Stomach (tissue), 9 donors: ENCODE results near the gene AOC1. TPM values are rescaled to one million over a fixed set of nuclear protein-coding genes. Genes with fewer than 3 reads are reported as not detected.

Experiments used
- DNase-seq, 2 donors: peaks; one replicate each; pipeline versions ENCODE4 v3.0.0 to v3.0.0-alpha.2; 2013 to 2019
- H3K27ac ChIP-seq, 5 donors: fragments of 200-600 bp in 4 of 5; sonication (generic) in 4 of 5; one replicate each; pipeline ENCODE4 v1.5.1; 2013 to 2019; ENCODE audit warnings: mild to moderate bottlenecking in 1 of 5, moderate library complexity in 1 of 5
- H3K27me3 ChIP-seq, 3 donors: fragments of 200-600 bp; sonication (generic); one replicate each; pipeline ENCODE4 v1.5.1; 2017 to 2019; ENCODE audit warnings: mixed run types in 1 of 3
- H3K36me3 ChIP-seq, 4 donors: fragments of 200-600 bp; sonication (generic); 1 replicate in 3 of 4; 2 replicates in 1 of 4; pipeline ENCODE4 v1.5.1; 2016 to 2019
- H3K4me1 ChIP-seq, 4 donors: fragments of 200-600 bp; sonication (generic); one replicate each; pipeline ENCODE4 v1.5.1; 2016 to 2019
- H3K4me3 ChIP-seq, 4 donors: fragments of 200-600 bp; sonication (generic) in 3 of 4; one replicate each; pipeline ENCODE4 v1.5.1; 2016 to 2019; ENCODE audit warnings: mild to moderate bottlenecking in 1 of 4
- H3K9me3 ChIP-seq, 4 donors: fragments of 200-600 bp; sonication (generic); one replicate each; pipeline ENCODE4 v1.5.1; 2016 to 2019
- EP300 ChIP-seq: sonication (generic); formaldehyde crosslinking; IDR thresholded peaks from one replicate; pipeline ENCODE4 v1.6.1; 2017; ENCODE audit warnings: antibody characterized with exemption
- POLR2A ChIP-seq, 4 donors: fragments of 450-650 bp; IDR thresholded peaks; one replicate each; pipeline ENCODE4 v1.6.1; 2016; ENCODE audit warnings: antibody characterized with exemption in 4 of 4, control low read depth in 2 of 4, mild to moderate bottlenecking in 1 of 4, moderate library complexity in 1 of 4
- POLR2AphosphoS5 ChIP-seq, 3 donors: sonication (generic); formaldehyde crosslinking; IDR thresholded peaks; one replicate each; pipeline ENCODE4 v1.6.1; 2016; ENCODE audit warnings: antibody characterized with exemption in 3 of 3
- WGBS, 5 donors: extraction: QIAGEN DNeasy Blood & Tissue Kit in 3 of 5; methylation state at CpG; one replicate each; pipeline versions ENCODE4 v1.1.5 to v1.1.7; 2013 to 2018; 5-methylcytosine and 5-hydroxymethylcytosine counted together
- intact Hi-C: fragments of 100-400 bp; cut with DNase I; formaldehyde crosslinking; loops from one replicate; pipeline ENCODE4 v1.15.1; 2023; ENCODE audit warnings: low total_unique reads
- polyA plus RNA-seq, 3 donors: library from polyadenylated mRNA; stranded (reverse); fragments of 200-250 nt; gene quantifications; one replicate each; pipeline ENCODE4 v1.2.3, GENCODE V29; 2013
- total RNA-seq, 5 donors: library from RNA; depleted of rRNA; stranded (reverse); fragments of >200 nt; gene quantifications; one replicate each; pipeline versions ENCODE4 v1.1.0 to v1.2.3, GENCODE V29; 2014 to 2016
- TF ChIP-seq, protein P1 (sequence below), 7 experiments: fragments of 450-650 bp in 4 of 7; fragments of 200-600 bp in 3 of 7; sonication (generic) in 3 of 7; IDR thresholded peaks; one replicate each; pipeline ENCODE4 v1.5.1; 2016 to 2019; ENCODE audit warnings: antibody characterized with exemption in 7 of 7, control low read depth in 2 of 7, mild to moderate bottlenecking in 1 of 7
- donor health status: healthy with polysubstance abuse.
- donor health status: Bipolar disorder and iron deficiency.
- donor health status: healthy.

The AOC1 gene
- total and polyA plus RNA-seq, 8 donors = 0.31 to 105 (median 1.0) TPM; not detected in 2

DNA sequence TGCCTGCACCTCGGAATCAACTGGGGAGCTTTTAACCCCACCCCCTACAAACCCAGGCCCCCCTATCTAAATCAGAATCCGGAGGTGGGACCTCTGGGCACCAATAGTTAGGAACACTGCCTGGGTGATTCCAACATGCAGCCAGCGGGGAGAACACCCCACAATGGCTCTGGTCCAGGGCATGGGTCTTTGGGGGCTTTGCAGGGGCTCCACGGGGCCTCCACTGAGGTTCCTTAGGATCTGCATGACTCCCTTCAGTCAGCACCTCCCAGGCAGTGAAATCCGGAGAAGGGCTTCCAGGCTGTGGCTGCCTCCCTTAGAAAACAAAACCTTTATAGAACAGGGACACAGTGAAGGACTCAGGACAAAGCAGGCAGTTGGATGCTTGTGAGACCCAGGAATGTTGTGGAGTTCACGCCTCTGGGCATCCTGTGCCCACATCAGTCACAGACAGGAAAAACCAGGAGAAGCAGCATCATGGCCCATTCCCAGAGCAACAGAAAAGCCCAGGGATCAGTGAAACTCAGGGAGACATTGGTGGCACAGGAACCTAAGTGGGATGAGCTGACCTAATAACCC, 16.5 kb upstream of the AOC1 start:
- H3K27ac ChIP-seq = no peak overlapping the region
- TF ChIP-seq POLR2AphosphoS5 (IDR thresholded peaks at IDR 0.05) = no peak
- TF ChIP-seq, protein P1, sequence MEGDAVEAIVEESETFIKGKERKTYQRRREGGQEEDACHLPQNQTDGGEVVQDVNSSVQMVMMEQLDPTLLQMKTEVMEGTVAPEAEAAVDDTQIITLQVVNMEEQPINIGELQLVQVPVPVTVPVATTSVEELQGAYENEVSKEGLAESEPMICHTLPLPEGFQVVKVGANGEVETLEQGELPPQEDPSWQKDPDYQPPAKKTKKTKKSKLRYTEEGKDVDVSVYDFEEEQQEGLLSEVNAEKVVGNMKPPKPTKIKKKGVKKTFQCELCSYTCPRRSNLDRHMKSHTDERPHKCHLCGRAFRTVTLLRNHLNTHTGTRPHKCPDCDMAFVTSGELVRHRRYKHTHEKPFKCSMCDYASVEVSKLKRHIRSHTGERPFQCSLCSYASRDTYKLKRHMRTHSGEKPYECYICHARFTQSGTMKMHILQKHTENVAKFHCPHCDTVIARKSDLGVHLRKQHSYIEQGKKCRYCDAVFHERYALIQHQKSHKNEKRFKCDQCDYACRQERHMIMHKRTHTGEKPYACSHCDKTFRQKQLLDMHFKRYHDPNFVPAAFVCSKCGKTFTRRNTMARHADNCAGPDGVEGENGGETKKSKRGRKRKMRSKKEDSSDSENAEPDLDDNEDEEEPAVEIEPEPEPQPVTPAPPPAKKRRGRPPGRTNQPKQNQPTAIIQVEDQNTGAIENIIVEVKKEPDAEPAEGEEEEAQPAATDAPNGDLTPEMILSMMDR (IDR thresholded peaks at IDR 0.05) = no peak
- TF ChIP-seq POLR2A (IDR thresholded peaks at IDR 0.05) = no peak
- H3K27me3 ChIP-seq = peaks cover 0 to 16% (median 0%) of the 10 kb centered on the region in 3 donors
- H3K4me3 ChIP-seq = no peak overlapping the region
- H3K4me1 ChIP-seq = no peaks in the 10 kb centered on the region
- H3K9me3 ChIP-seq = no peaks in the 10 kb centered on the region
- no peak for DNase-seq
- WGBS, 5 donors = 65 to 78% (median 77%) methylated on average over 6 of the region's 6 CpGs
- no peaks in the 10 kb centered on the region for H3K36me3 ChIP-seq
- intact Hi-C loops = no loop called here

DNA sequence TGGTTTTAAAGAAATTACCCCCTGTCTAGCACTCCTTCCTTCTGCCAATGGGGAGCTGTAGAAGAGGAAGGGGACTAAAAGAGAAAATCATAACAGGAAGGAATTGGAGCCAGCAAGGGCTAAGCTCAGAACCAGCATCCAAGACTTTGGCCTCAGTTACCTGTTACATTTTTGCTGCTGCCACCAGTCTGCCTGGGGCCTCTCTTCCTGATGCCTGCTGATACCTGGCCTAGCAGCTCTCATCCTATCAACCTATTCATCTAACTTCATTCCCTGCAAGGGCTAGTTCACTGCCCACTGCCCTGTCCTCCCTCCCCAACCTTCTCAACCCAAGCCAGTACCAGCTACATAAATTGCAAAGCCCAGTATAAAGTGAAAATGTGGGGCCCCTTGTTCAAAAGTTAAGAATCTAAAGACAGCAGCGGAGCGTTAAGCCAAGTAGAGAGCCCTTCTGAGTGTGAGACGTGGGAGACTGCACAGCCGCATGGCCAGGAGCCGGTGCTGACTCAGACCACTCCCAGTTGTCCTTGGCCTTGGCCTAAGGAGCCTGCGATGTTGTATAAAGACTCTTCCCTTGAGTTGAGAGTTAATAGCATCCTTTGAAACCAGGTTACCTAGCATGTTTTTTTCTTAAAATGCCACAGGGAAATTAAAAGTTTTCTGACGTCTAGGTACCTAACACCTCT, 13.2 kb upstream of the AOC1 start:
- 75 to 83% (median 80%) methylated on average over 7 of the region's 7 CpGs for WGBS, 5 donors
- Histone ChIP-seq H3K4me3 (no peak overlapping the region), H3K9me3 (no peaks in the 10 kb centered on the region), H3K4me1 (no peaks in the 10 kb centered on the region), H3K27ac (no peak overlapping the region), H3K36me3 (no peaks in the 10 kb centered on the region), H3K27me3 (peaks cover 0 to 10% (median 0%) of the 10 kb centered on the region in 3 donors)
- intact Hi-C loops = no loop called here
- TF ChIP-seq, protein P1 (IDR thresholded peaks at IDR 0.05) = no peak
- TF ChIP-seq POLR2A (IDR thresholded peaks at IDR 0.05) (no peak), EP300 (no peak), POLR2AphosphoS5 (IDR thresholded peaks at IDR 0.05) (no peak)
- DNase-seq = no peak

DNA sequence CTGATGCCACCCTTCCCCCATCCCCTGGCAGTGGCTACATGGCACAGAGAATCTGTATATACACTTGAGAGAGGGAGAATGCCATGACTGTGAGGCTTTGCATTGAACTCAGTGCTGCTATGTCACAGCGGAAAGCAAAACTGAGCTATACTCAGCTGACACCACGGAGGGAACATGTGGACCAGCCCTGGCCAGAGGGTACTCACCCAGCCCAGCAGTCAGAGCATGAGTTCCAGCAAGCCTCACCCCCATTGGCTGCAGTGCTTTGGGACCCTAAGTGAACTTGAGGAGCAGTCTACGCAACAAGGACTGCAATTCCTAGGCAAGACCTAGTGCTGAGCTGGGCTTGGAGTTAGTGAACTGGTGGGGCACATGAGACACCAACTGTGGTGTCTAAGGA, 10.3 kb upstream of the AOC1 start:
- H3K4me1 ChIP-seq = peaks cover 0 to 7% (median 3%) of the 10 kb centered on the region in 4 donors
- no peaks in the 10 kb centered on the region for H3K9me3 ChIP-seq
- H3K4me3 ChIP-seq = no peak overlapping the region
- no peak for DNase-seq
- intact Hi-C loops = no loop called here
- H3K27me3 ChIP-seq = no peaks in the 10 kb centered on the region
- 86 to 100% (median 92%) methylated on average over 2 to 3 of the region's 3 CpGs for WGBS, 5 donors
- H3K36me3 ChIP-seq = no peaks in the 10 kb centered on the region
- TF ChIP-seq POLR2AphosphoS5 (IDR thresholded peaks at IDR 0.05) (no peak), POLR2A (IDR thresholded peaks at IDR 0.05) (no peak), EP300 (no peak)
- TF ChIP-seq, protein P1 (IDR thresholded peaks at IDR 0.05) = no peak
- no peak overlapping the region for H3K27ac ChIP-seq

DNA sequence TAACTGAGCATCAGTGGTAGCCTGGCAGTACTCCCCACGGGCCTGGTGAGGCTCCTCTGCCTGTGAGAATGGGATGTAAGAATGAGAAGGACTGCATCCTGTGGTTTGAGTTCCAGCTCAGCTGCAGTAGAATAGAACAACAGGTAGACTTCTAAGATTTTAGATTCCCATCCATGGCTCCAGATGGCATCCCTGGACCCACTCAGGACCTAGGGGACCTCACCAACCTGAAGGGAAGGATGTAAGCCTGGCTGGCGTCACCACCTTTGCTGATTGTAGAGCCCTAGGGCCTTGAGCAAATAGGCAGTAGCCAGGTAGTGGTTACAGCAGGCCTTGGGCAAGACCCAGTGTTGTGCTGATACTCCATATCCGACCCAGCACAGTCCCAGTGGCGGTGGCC, 9.6 kb upstream of the AOC1 start:
- no peak for TF ChIP-seq EP300
- TF ChIP-seq, protein P1 (IDR thresholded peaks at IDR 0.05) = no peak
- TF ChIP-seq POLR2A (IDR thresholded peaks at IDR 0.05) = no peak
- no peak for TF ChIP-seq POLR2AphosphoS5 (IDR thresholded peaks at IDR 0.05)
- no peak for DNase-seq

More for the DNA sequence above, 9.6 kb upstream of the AOC1 start:
- no peaks in the 10 kb centered on the region for H3K36me3 ChIP-seq
- H3K27ac ChIP-seq = no peak overlapping the region
- peaks cover 0 to 7% (median 3%) of the 10 kb centered on the region in 4 donors for H3K4me1 ChIP-seq
- H3K27me3 ChIP-seq = no peaks in the 10 kb centered on the region
- no peak overlapping the region for H3K4me3 ChIP-seq
- 60 to 81% (median 76%) methylated on average over 3 to 4 of the region's 4 CpGs for WGBS, 5 donors
- intact Hi-C loops = no loop called here
- H3K9me3 ChIP-seq = no peaks in the 10 kb centered on the region
